OCI-LY7 (cell line): ENCODE measurements around the gene GPR63.

Experiments used
- CTCF ChIP-seq: fragments of 200-600 bp; sonication (generic); conservative IDR thresholded peaks from 2 replicates; pipeline ENCODE4 v1.5.1; 2014; ENCODE audit warnings: mild to moderate bottlenecking, antibody characterized with exemption, low read length, moderate library complexity, mixed read lengths
- EZH2phosphoT487 ChIP-seq: fragments of 200-600 bp; sonication (generic); IDR thresholded peaks from 2 replicates; pipeline ENCODE4 v1.6.1; 2018; ENCODE audit warnings: low read depth, borderline replicate concordance, mild to moderate bottlenecking, mixed run types, antibody characterized with exemption, low read length, moderate library complexity, mixed read lengths

GRCh38 chr6:96865055-96865405 is 27.8 kb upstream of the GPR63 start:
- TF ChIP-seq CTCF (no peak), EZH2phosphoT487 (no peak)
